ENCODE results near the gene VPS26C.
"Not testable (repeated sequence)": the region's sequence is repeated elsewhere in the genome, so short reads cannot be mapped to it uniquely, and the experiment has no call there.

The VPS26C gene

DNA sequence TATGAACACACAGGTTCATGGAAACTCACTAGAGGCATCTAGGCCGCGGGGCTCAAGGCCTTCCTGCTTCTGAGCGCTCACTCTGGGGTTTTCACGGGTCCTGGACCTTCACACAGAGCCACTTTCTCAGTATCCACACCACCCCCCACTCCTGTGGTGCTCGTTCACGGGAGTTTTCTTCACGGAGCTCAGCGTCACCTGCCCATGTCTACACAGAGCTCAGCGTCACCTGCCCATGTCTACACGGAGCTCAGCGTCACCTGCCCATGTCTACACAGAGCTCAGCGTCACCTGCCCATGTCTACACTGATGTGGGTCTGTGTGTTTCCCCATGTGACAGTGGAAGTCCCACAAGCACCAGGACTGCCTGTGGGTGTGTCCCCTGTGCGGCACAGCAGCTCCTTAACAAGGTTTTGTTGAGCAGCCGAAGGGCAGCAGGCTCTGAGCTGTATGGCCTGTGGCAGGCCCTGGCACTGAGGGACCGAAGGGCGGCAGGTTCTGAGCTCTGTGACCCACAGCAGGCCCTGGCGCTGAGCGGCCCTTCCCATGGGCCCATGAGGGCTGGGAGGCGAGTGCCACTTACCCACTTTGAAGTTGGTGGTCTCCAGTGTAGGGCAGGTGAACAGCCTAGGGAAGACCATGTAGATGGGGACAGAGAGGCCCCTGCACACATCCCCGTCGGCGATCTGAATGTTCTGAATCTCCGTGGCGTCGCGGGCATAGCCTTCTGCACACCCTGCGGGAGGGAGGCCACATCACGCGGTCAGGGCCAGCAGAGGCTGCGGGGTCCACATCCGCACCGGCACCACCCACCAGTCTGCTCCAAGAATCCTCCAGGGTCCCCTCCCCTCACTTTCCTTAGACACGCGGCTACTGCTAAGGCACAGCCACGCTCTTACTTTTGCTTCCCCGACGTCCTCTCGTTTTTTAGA, 39.8 kb downstream of the VPS26C start:
- DNase-seq: no peak

GRCh38 chr21:37226041-37226920, 40.9 kb downstream of the VPS26C start:
- no peak for DNase-seq

GRCh38 chr21:37224861-37225839, 42.0 kb downstream of the VPS26C start:
- no peak for DNase-seq

DNA sequence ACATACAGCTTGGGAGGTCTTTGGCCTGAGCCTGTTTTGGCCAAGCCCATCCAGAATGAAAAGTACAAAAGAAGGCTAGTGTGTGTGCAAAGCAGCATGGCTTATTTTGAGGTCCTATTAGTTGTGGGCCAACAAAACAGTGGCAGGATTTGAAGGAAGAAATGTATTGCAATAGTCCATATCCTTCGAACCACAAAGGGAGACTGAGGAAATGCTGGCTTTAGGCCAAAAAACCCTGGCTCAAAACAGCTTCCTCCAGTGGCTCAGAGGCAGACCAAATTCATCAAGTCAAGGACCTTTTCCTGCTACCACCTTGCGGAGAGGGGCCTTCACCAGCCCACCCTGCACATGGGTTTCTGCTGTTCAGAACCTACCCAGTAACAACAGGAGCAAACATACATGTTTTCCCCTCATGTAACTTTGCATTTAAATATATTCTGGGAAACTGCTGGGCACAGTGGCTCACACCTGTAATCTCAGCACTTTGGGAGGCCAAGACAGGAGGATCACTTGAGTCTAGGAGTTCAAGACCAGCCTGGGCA, 43.3 kb downstream of the VPS26C start:
- DNase-seq: no peak

DNA sequence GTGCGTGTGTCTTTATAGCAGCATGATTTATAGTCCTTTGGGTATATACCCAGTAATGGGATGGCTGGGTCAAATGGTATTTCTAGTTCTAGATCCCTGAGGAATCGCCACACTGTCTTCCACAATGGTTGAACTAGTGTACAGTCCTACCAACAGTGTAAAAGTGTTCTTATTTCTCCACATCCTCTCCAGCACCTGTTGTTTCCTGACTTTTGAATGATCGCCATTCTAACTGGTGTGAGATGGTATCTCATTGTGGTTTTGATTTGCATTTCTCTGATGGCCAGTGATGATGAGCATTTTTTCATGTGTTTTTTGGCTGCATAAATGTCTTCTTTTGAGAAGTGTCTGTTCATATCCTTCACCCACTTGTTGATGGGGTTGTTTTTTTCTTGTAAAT, 44.9 kb downstream of the VPS26C start:
- DNase-seq: not testable (repeated sequence)

GRCh38 chr21:37220981-37221664, 46.0 kb downstream of the VPS26C start:
- DNase-seq: peak; percentile 96

DNA sequence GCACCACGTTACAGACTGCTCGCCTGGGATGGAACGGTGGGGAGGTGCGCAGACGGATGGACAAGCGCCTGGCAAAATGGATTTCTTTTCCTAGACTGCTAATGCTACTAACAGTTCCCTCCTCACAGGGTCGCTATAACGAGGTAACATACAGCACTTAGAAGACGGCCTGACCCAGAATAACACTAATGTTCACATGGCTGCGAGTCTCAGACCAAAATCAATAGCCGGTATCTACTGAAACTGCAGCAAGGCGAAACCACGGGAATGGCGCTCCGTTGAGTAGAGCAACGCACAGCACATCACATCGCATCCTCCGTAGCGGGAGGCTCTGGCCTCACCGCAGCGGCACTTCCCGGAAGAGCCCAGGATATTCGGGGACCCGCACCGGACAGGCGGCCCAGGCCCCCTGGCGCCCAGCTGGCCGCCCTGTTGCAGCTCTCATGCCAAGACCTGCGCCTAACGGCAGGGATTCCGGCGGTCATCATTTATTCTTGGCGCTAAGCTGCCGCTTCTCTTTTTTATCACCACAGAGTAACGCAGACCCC, 46.6 kb downstream of the VPS26C start:
- DNase-seq: peak; percentile 81

- DNase-seq: peak; percentile 9
These were observed 47.2 kb downstream of the VPS26C start for GRCh38 chr21:37219761-37220432.

- no peak for DNase-seq
These were observed 52.2 kb downstream of the VPS26C start for GRCh38 chr21:37214952-37215351.

DNA sequence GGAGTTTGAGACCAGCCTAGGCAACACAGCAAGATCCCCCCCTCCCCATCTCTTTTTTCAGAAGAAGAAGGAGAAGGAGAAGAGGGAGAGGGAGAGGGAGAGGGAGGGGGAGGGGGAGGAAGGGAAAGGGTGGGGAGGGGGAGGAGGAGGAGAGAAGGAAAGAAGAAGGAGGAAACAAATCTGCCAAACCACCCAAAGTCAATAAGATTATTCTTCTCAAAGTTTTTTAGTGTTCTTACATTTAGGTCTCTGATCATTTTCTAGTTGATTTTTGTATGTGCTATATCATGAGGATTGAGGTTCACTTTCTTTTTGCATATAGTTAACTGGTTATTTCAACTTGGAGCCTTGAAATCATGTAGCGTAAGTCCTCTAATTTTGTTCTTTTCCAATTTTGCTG, 56.3 kb downstream of the VPS26C start:
- no peak for DNase-seq

DNA sequence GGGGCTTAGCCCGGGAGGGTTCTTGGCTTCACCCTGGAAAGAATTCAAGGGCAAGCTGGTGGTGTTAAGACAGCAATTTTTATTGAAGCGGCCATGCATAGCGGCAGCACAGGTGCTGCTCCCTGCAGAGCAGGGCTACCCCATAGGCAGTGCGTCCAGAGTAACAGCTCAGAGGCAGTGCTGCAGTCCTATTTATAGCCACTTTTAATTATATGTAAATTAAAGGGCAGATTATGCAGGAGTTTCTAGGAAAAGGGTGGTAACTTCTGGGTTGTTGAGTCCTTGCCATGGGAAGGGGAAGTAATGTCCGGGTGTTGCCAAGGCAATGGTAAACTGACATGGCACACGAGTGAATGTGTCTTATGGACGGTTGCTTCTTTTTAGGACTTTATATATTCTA, 57.0 kb downstream of the VPS26C start:
- no peak for DNase-seq

GRCh38 chr21:37208741-37209225, 58.4 kb downstream of the VPS26C start:
- DNase-seq: no peak

GRCh38 chr21:37208056-37208721, 58.9 kb downstream of the VPS26C start:
- DNase-seq: peak; percentile 58

GRCh38 chr21:37207441-37208009, 59.6 kb downstream of the VPS26C start:
- DNase-seq: peak; percentile 32

- DNase-seq: no peak
These were observed 60.6 kb downstream of the VPS26C start for GRCh38 chr21:37206496-37206895.

- DNase-seq: no peak
These were observed 62.6 kb downstream of the VPS26C start for GRCh38 chr21:37204580-37204979.

- DNase-seq: no peak
These were observed 64.7 kb downstream of the VPS26C start for GRCh38 chr21:37202221-37203110.
